Cardiac fibroblast (primary cell): ENCODE measurements around the gene DUSP1.

Source experiments
- DNase-seq, 2 donors: peaks; one replicate each; pipeline versions ENCODE4 v3.0.0 to v3.0.0-alpha.2; 2010; ENCODE audit warnings: low read depth in 2 of 2
- H3K4me3 ChIP-seq, 2 donors: replicated peaks in 1 of 2; 1 replicate in 1 of 2; 2 replicates in 1 of 2; pipeline ENCODE4 v1.5.1; 2011; ENCODE audit warnings: low read depth in 2 of 2, low read length in 2 of 2, mild to moderate bottlenecking in 2 of 2, moderate library complexity in 1 of 2
- CTCF ChIP-seq: IDR thresholded peaks from one replicate; pipeline ENCODE4 v1.5.1; 2011; ENCODE audit warnings: low read depth, mild to moderate bottlenecking, low read length, inconsistent platforms

Gene DUSP1

DNA sequence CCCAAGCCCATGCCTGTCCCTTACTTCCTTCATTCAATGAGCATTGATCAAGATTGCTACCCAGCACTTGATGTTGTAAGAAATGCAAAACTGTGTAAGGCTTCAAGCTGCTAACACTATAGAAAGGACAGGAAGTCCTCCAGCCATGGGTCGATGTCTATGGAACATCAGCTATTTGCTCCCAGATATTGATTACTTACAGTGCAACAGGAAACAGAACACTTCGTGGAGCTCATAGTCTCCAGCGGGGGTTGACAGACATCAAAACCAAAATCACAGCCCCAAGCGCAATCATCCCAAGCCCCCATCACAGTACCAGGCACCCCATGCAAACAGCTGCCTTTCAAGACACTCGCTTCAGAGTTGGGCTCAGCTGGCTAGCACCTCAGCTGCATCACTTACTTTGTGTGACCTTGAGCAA is 26.8 kb upstream of the DUSP1 start:
- TF ChIP-seq CTCF, result no peak
- DNase-seq, result no peak
- no peak overlapping the region for H3K4me3 ChIP-seq

DNA sequence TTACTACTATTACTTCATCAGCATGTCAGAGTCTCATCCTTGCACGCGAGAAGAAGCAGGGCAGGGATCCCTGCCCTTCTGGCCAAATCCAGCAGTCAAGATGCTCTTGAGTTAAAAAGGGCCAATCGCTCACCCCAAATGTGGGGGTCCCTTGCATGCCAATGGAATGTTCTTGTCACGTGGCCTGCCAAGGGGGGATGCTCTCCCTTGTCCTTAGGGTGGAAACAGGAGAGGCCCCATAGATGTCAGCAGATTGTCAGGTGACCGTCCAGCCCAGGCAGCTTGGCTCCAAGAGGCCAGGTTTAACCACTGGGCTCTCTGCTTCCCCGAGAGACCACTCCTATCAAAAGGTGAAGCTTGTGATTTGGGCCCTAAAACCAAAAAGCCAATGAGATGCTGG is 25.3 kb upstream of the DUSP1 start:
- DNase-seq, result no peak
- H3K4me3 ChIP-seq, result no peak overlapping the region
- TF ChIP-seq CTCF, result no peak

DNA sequence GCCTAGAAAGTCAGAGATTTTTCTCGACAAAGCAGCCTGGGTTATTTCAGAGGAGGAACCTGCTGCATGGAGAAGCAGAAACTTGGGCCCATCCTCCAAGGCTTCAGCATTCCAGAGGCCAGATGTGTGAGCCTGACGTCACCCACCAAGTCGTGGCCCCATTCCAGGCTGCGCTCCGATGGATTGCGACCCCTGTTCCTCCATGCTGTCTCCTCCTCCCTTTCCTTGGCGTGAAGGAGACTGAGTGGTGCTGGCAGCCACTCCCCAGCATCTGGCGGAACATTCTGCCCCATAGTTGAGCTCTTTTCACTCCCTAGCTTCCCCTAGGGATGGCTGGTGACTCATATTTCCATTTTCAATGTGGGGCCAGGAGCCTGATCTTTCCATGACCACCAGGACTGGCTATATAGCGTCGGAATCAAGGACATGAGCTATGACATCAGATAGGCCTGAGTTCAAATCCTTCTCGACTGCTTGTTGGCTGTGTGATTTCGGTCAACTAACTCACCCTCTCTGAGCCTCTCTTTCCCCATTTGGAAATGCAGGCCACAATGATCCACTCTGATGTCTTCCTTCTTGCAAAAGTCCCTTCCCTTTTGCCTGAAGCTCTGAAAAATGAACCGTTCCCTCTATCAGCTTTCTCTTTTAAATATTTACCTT is 24.5 kb upstream of the DUSP1 start:
- DNase-seq, result peak; percentile 100
- peak; percentile 23 for TF ChIP-seq CTCF
- no peak overlapping the region for H3K4me3 ChIP-seq

DNA sequence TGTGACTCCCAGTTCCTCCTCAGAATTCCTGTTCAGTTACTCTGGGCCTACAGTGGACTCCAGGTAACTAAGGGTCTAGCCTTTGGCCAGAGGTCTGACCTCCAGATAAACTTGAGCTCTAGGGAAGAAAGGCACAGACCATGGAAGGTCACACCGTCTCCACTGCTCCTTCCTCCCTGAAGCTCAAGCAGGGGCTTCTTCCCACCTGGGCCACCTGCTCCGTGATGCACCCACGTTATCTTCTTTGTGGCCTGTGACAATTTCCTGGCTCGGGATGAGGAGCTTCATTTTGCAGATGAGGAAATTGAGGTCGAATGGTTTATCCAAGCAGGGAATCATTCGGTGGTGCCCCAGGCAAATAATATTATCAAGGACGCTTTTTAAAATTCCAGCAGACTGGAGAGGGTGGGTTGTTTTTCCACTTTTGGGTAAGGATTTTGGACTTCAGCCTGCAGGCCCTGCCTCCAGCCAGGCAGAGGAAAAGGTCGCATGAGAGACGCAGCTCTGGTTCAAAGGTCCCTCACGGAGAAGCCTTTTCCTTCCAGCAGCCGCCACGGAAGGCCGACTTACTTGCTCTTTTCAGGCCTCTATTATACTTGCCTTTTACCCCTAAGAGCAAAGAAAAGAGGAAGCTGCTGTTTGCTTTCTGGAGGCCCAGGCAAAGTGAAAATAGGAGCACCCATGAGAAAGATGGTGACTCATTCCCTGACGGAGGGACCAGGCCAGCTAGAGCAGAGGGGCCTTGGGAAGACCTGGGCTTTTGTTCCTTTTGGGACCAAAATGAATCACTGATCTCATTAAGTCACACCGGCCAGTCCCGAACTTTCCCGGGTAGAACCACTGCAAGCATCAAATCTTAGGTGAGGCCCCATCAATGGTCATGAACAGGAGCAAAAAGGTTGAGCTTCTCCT is 22.8 kb upstream of the DUSP1 start:
- peak; percentile 56 to 86 for DNase-seq
- TF ChIP-seq CTCF, result no peak
- no peak overlapping the region for H3K4me3 ChIP-seq

GRCh38 chr5:172792701-172793570 is 21.9 kb upstream of the DUSP1 start:
- no peak overlapping the region for H3K4me3 ChIP-seq
- DNase-seq, result no peak
- no peak for TF ChIP-seq CTCF

DNA sequence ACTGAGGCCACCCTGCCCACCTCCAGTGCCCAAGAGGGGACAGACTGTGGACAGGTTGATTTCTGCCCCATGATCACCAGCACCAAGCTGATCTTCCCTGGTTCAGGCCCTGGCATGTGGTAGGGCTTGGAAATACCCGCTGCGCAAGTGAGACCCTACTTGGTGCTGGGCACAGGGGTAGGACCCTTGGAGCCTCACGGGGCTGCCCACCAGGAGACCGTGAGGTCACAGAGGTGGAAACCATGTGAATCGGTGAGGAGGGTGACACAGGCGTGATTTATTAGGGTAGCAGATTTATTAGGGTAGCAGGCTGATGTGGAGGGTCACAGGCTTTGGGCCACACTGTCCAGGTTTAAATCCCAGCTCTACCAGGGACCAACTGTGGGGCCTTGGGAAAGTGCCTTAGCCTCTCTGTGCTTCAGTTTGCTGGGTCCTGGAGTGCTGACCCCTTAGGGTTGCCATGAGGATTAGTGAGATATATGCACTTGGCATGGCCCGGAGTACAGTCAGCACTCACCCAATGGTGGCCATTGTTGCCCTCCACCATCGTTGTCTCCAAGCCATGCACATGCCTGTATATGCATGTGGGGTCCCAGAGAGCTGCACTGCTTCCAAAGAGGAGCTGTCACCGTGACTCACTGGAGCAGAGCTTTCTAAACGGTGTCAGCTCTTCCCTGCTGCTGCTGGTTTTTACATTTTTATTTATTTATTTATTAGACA is 20.9 kb upstream of the DUSP1 start:
- no peak overlapping the region for H3K4me3 ChIP-seq
- no peak for TF ChIP-seq CTCF
- no peak for DNase-seq
